ENCODE data around the gene MRGPRF. TPM values are rescaled to one million over a fixed set of nuclear protein-coding genes. Genes with fewer than 3 reads are reported as not detected.

The MRGPRF gene
- total RNA-seq, 6 experiments from 2014 or later = 51.4 to 74.9 (median 63.9) TPM

GRCh38 chr11:68989936-68990606 lies 23.0 kb downstream of the MRGPRF start:
- peaks cover 30% of the 10 kb centered on the region for H3K27me3 Mint-ChIP-seq (ENCODE audit: insufficient read depth)
- no peaks in the 10 kb centered on the region; the same call in 1 of the 2 replicates for H3K36me3 Mint-ChIP-seq (ENCODE audit: low read depth)
- H3K4me3 Mint-ChIP-seq = no peak overlapping the region
- no peak for TF ChIP-seq CTCF (IDR thresholded peaks at IDR 0.05)
- no peaks in the 10 kb centered on the region for H3K4me1 Mint-ChIP-seq (ENCODE audit: low read depth)
- H3K9me3 Mint-ChIP-seq = no peaks in the 10 kb centered on the region
- DNase-seq = no peak
- no peak overlapping the region for H3K27ac Mint-ChIP-seq

GRCh38 chr11:68988491-68988890 lies 24.6 kb downstream of the MRGPRF start:
- Mint-ChIP-seq H3K9me3 (no peaks in the 10 kb centered on the region), H3K4me3 (no peak overlapping the region), H3K4me1 (ENCODE audit: low read depth) (no peaks in the 10 kb centered on the region), H3K36me3 (ENCODE audit: low read depth) (no peaks in the 10 kb centered on the region; the same call in 1 of the 2 replicates), H3K27me3 (ENCODE audit: insufficient read depth) (peaks cover 31% of the 10 kb centered on the region), H3K27ac (no peak overlapping the region)
- no peak for DNase-seq
- TF ChIP-seq CTCF (IDR thresholded peaks at IDR 0.05) = no peak

GRCh38 chr11:68987211-68987610 lies 25.8 kb downstream of the MRGPRF start:
- no peak for TF ChIP-seq CTCF (IDR thresholded peaks at IDR 0.05)
- DNase-seq = no peak
- Mint-ChIP-seq H3K4me1 (ENCODE audit: low read depth) (no peaks in the 10 kb centered on the region), H3K9me3 (no peaks in the 10 kb centered on the region; the same call in 1 of the 2 replicates), H3K27me3 (ENCODE audit: insufficient read depth) (peaks cover 30% of the 10 kb centered on the region), H3K27ac (no peak overlapping the region), H3K36me3 (ENCODE audit: low read depth) (no peaks in the 10 kb centered on the region; the same call in 1 of the 2 replicates), H3K4me3 (no peak overlapping the region)

GRCh38 chr11:68983801-68984200 lies 29.2 kb downstream of the MRGPRF start:
- TF ChIP-seq CTCF (IDR thresholded peaks at IDR 0.05) = no peak
- Mint-ChIP-seq H3K9me3 (no peaks in the 10 kb centered on the region; the same call in 1 of the 2 replicates), H3K36me3 (ENCODE audit: low read depth) (no peaks in the 10 kb centered on the region; the same call in 1 of the 2 replicates), H3K4me1 (ENCODE audit: low read depth) (no peaks in the 10 kb centered on the region), H3K27me3 (ENCODE audit: insufficient read depth) (peaks cover 28% of the 10 kb centered on the region), H3K4me3 (no peak overlapping the region), H3K27ac (no peak overlapping the region)
- no peak for DNase-seq

- H3K9me3 Mint-ChIP-seq = no peaks in the 10 kb centered on the region; the same call in 1 of the 2 replicates
- H3K27ac Mint-ChIP-seq = no peak overlapping the region
- no peak overlapping the region for H3K4me3 Mint-ChIP-seq
- no peaks in the 10 kb centered on the region for H3K4me1 Mint-ChIP-seq (ENCODE audit: low read depth)
- TF ChIP-seq CTCF (IDR thresholded peaks at IDR 0.05) = no peak
- H3K36me3 Mint-ChIP-seq (ENCODE audit: low read depth) = no peaks in the 10 kb centered on the region; the same call in 1 of the 2 replicates
- peaks cover 39% of the 10 kb centered on the region for H3K27me3 Mint-ChIP-seq (ENCODE audit: insufficient read depth)
- no peak for DNase-seq
Measured at GRCh38 chr11:68982134-68982533, 30.9 kb downstream of the MRGPRF start.

All from HFFc6 (cell line).